B cell (primary cell): Measurements from ENCODE around the gene PEX5.

Source experiments
- EZH2 ChIP-seq: IDR thresholded peaks from 2 replicates; pipeline ENCODE4 v1.6.1; 2012; ENCODE audit warnings: borderline replicate concordance, low read depth, mild to moderate bottlenecking, moderate library complexity, low read length; ENCODE audit not compliant: insufficient read depth, poor library complexity, severe bottlenecking
- TF ChIP-seq, protein P1 (sequence below): fragments of 200-600 bp; IDR thresholded peaks from one replicate; pipeline ENCODE4 v1.8.0; 2022; ENCODE audit warnings: antibody characterized with exemption, mild to moderate bottlenecking

DNA sequence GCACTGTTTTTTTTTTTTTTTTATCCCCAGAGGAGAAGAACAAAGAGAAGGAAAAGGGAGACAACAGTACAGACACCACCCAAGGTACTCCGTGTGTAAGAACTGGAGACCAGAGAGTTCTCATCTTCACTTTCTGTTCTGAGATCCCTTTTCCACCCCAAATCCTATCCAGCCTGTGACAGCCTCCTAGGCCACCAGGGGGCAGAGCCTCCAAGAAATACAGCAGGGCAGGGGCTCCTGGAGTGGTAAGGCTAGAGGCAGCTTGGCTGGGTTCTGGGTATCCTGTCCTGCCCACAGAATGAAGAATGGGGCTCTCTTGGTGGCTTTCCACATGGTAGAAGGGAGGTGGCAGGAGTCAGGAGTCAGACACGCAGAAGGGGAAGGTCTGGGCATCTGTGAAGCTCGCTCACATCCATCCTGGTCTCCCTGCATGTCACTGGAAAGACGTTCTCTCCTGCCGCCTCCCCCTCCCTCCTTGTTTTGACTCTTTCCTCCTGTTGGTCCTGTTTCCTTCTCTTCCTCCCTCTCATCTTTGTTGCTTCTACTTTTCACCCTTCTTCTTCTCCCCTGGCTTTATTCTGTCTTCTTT, 47.3 kb upstream of the PEX5 start:
- TF ChIP-seq, protein P1, sequence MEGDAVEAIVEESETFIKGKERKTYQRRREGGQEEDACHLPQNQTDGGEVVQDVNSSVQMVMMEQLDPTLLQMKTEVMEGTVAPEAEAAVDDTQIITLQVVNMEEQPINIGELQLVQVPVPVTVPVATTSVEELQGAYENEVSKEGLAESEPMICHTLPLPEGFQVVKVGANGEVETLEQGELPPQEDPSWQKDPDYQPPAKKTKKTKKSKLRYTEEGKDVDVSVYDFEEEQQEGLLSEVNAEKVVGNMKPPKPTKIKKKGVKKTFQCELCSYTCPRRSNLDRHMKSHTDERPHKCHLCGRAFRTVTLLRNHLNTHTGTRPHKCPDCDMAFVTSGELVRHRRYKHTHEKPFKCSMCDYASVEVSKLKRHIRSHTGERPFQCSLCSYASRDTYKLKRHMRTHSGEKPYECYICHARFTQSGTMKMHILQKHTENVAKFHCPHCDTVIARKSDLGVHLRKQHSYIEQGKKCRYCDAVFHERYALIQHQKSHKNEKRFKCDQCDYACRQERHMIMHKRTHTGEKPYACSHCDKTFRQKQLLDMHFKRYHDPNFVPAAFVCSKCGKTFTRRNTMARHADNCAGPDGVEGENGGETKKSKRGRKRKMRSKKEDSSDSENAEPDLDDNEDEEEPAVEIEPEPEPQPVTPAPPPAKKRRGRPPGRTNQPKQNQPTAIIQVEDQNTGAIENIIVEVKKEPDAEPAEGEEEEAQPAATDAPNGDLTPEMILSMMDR: peak; percentile 63
- TF ChIP-seq EZH2: no peak
